GM06990 (cell line): Measurements from ENCODE around the gene NMNAT3.

Experiments used
- DNase-seq: peaks from one replicate; pipeline ENCODE4 v3.0.0-alpha.2; 2011; ENCODE audit not compliant: insufficient read length; ENCODE audit errors: extremely low read depth
- H3K27me3 ChIP-seq: replicated peaks from 2 replicates; pipeline ENCODE4 v1.6.0; 2011; ENCODE audit warnings: low read length; ENCODE audit not compliant: control insufficient read depth, insufficient read depth
- H3K36me3 ChIP-seq: 2 replicates; pipeline ENCODE4 v1.5.1; 2011; ENCODE audit warnings: low read length; ENCODE audit not compliant: control insufficient read depth, insufficient read depth
- H3K4me3 ChIP-seq: replicated peaks from 2 replicates; pipeline ENCODE4 v1.5.1; 2011; ENCODE audit warnings: low read depth, mild to moderate bottlenecking, control low read depth, low read length
- TF ChIP-seq, protein P1 (sequence below): IDR thresholded peaks from 2 replicates; pipeline ENCODE4 v1.5.1; 2011; ENCODE audit warnings: low read length, control low read depth, mild to moderate bottlenecking, inconsistent platforms; ENCODE audit not compliant: insufficient read depth, poor library complexity, severe bottlenecking

The NMNAT3 gene

DNA sequence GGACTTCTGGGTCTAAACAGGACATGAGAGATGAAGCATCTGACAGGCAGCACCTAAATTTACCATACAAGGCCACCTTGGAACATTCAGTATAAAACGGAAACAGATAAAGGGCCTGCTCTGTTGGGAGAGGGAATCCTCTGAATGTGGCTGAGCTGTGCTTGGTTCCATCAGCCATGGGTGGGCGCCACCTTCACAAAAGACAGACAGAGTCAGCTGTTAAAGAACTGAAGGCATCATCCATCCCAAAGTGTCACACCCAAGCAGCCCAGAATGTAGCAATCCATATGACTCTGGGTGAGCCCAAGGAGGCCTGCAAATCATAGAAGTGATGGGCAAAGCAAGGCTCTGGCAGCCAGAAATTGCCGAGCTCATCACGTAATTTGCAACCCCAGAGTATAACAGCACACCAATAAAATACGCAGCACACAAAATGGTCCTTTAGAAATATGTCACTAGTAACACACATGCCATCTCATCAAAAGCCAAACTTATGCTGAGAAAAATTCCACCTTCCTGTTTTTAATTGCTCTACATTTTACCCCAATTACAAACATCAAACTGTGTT, 113.4 kb downstream of the NMNAT3 start:
- no peak overlapping the region for H3K4me3 ChIP-seq
- no peaks in the 10 kb centered on the region for H3K36me3 ChIP-seq
- no peak for DNase-seq
- TF ChIP-seq, protein P1, sequence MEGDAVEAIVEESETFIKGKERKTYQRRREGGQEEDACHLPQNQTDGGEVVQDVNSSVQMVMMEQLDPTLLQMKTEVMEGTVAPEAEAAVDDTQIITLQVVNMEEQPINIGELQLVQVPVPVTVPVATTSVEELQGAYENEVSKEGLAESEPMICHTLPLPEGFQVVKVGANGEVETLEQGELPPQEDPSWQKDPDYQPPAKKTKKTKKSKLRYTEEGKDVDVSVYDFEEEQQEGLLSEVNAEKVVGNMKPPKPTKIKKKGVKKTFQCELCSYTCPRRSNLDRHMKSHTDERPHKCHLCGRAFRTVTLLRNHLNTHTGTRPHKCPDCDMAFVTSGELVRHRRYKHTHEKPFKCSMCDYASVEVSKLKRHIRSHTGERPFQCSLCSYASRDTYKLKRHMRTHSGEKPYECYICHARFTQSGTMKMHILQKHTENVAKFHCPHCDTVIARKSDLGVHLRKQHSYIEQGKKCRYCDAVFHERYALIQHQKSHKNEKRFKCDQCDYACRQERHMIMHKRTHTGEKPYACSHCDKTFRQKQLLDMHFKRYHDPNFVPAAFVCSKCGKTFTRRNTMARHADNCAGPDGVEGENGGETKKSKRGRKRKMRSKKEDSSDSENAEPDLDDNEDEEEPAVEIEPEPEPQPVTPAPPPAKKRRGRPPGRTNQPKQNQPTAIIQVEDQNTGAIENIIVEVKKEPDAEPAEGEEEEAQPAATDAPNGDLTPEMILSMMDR, result peak; percentile 24
- H3K27me3 ChIP-seq, result no peaks in the 10 kb centered on the region; the same call in 1 of the 2 replicates

DNA sequence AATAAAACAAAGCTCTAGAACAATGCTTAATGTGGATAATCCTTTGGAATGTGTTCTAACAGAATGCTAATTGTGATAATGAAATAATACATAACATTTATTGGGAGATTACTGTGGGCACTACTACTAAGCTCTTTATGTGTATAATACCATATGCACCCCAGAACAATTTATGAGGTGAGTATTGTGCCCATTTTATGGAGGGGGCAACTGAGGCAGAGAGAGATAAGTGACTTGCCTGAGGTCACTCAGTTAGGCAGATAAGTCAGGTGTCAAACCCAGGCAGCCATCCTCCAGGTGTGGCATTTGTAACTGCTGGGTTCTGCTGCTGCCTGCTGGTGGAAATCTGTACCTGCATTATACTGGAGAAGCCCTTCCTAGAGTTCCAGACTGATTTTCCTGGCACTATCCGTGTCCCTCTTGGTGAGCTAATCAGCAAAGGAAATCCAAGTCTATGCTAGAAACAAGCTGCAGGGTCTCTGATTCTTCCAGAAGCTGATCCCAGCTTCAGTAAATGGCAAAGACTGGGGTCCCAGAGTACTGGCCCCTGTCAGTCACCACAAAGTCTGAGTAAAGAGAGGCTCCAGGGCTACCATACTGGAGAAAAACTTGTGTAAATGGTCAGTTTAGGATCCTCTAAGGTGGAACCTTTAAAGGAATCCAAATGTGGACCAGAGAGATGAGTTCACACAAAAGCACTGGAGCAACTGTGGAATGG, 115.7 kb downstream of the NMNAT3 start:
- Histone ChIP-seq H3K36me3 (no peaks in the 10 kb centered on the region), H3K27me3 (no peaks in the 10 kb centered on the region; the same call in 1 of the 2 replicates), H3K4me3 (no peak overlapping the region)
- TF ChIP-seq, protein P1, result peak; percentile 68
- no peak for DNase-seq

DNA sequence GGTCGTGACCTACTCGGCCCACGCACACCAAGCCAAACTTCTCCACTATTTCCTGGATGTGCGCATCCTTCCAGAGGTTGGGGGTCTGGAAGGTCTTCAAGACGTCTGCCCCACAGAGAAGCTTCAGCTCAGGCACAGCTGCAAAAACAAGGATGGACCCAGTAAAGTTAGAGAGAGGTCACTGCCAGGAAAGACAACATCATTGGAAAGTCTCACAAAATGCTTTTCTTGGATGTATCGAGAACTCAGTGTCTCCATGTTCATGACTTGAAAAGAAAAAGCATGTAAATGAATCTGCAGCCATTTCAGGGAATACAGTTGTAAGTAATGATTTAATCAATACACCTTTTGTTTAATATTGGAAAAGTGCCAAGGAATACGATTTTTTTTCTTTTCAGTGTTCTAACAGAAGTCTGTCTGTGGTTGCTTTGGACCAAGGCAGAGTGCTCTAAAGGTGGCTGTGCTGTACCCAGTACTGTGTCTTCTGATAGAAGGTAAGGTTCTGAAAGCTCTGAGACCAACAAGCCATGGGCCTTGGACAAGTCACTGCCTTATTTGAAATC, 116.4 kb downstream of the NMNAT3 start:
- no peaks in the 10 kb centered on the region; the same call in 1 of the 2 replicates for H3K27me3 ChIP-seq
- no peak for DNase-seq
- H3K36me3 ChIP-seq, result no peaks in the 10 kb centered on the region

DNA sequence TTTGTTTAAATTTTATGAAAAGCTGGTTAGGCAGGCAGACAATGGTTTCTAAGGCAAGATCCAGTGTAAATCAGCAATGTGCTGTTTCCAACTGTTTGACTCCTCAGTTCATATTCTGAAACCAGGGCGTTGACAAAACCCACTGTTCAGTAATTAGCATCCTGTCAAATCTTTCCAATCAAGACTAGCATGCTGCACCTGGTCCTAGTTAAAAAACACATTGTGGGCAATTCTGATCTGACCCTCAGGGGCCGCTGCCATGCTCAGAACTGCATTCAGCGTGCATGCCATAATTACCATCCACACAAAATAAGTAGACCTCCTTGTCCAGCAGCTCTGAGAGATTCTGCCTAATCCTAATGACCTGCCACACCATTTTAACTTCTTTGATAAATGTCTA, 117.4 kb downstream of the NMNAT3 start:
- no peak for DNase-seq
- no peaks in the 10 kb centered on the region; the same call in 1 of the 2 replicates for H3K27me3 ChIP-seq
- no peaks in the 10 kb centered on the region for H3K36me3 ChIP-seq
- no peak overlapping the region for H3K4me3 ChIP-seq
- TF ChIP-seq, protein P1, result no peak

More for the DNA sequence above, 116.4 kb downstream of the NMNAT3 start:
- TF ChIP-seq, protein P1, result no peak
- no peak overlapping the region for H3K4me3 ChIP-seq

DNA sequence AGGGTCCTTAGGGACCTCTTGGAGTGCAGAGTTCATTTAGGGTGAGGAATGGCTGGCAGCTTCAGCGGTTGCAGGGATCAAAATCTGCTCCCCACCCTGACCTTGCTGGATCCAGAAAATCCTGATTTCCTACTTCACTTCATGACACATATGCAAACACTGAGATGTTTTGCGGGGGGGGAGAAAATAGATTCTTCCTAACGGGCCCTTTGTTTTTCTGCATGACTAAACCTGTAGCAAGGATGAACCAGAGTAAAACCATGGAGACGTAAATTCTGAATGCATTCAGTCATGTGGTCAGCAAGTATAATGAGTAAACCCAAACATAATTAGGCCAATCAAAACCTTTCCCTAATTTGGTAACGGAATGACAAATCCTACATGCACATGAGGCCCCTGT, 118.2 kb downstream of the NMNAT3 start:
- Histone ChIP-seq H3K27me3 (no peaks in the 10 kb centered on the region; the same call in 1 of the 2 replicates), H3K36me3 (no peaks in the 10 kb centered on the region), H3K4me3 (no peak overlapping the region)
- TF ChIP-seq, protein P1, result no peak
- DNase-seq, result no peak
